Mesothelial cell of epicardium (in vitro differentiated cells): ENCODE data around the gene DPP3. TPM values are rescaled to one million over a fixed set of nuclear protein-coding genes. Genes with fewer than 3 reads are reported as not detected.
"Not testable (repeated sequence)": the region's sequence is repeated elsewhere in the genome, so short reads cannot be mapped to it uniquely, and the experiment has no call there.

Experiments
- DNase-seq, 2 experiments: peaks; one replicate each; pipeline ENCODE4 v3.0.0; 2021; ENCODE audit warnings: low spot score in 2 of 2; ENCODE audit not compliant: unreplicated experiment in 2 of 2
- H3K27ac Mint-ChIP-seq: 2 replicates; pipeline ENCODE4 v1.8.0; 2021; ENCODE audit warnings: mixed read lengths
- H3K27me3 Mint-ChIP-seq: 2 replicates; pipeline ENCODE4 v1.8.0; 2021; ENCODE audit warnings: low read depth, mixed read lengths
- H3K36me3 Mint-ChIP-seq: 2 replicates; pipeline ENCODE4 v1.8.0; 2021; ENCODE audit warnings: mixed read lengths
- H3K4me1 Mint-ChIP-seq: 2 replicates; pipeline ENCODE4 v1.8.0; 2021; ENCODE audit warnings: mixed read lengths
- H3K4me3 Mint-ChIP-seq: 2 replicates; pipeline ENCODE4 v1.8.0; 2021; ENCODE audit warnings: mild to moderate bottlenecking, moderate library complexity, mixed read lengths
- H3K9me3 Mint-ChIP-seq: 2 replicates; pipeline ENCODE4 v1.8.0; 2021; ENCODE audit warnings: mixed read lengths
- CTCF ChIP-seq: fragments of 200-600 bp; sonication (generic); IDR thresholded peaks from one replicate; pipeline ENCODE4 v1.5.0; 2021; ENCODE audit warnings: antibody characterized with exemption; ENCODE audit not compliant: unreplicated experiment
- total RNA-seq: library from RNA; stranded (reverse); gene quantifications from 3 replicates; pipeline ENCODE4 v1.2.1, GENCODE V29; 2021

DPP3 gene
- total RNA-seq, 1 donor from 2014 or later, result 42.9 TPM

- Mint-ChIP-seq H3K27me3 (no peaks in the 10 kb centered on the region), H3K4me1 (no peaks in the 10 kb centered on the region), H3K9me3 (no peaks in the 10 kb centered on the region), H3K4me3 (no peak overlapping the region), H3K36me3 (peaks cover 16% of the 10 kb centered on the region), H3K27ac (no peak overlapping the region)
- no peak for DNase-seq
- TF ChIP-seq CTCF, result no peak
Measured at GRCh38 chr11:66530927-66531709, 50.9 kb downstream of the DPP3 start.

- no peak for TF ChIP-seq CTCF
- Mint-ChIP-seq H3K27ac (no peak overlapping the region), H3K36me3 (peaks cover 15% of the 10 kb centered on the region), H3K4me3 (no peak overlapping the region), H3K9me3 (no peaks in the 10 kb centered on the region), H3K4me1 (no peaks in the 10 kb centered on the region), H3K27me3 (no peaks in the 10 kb centered on the region)
- no peak for DNase-seq
Measured at GRCh38 chr11:66531841-66532240, 51.6 kb downstream of the DPP3 start.

- no peak for TF ChIP-seq CTCF
- peaks cover 18% of the 10 kb centered on the region for H3K36me3 Mint-ChIP-seq
Measured at GRCh38 chr11:66532784-66533183, 52.5 kb downstream of the DPP3 start.

GRCh38 chr11:66539170-66539869 lies 59.1 kb downstream of the DPP3 start:
- no peak for DNase-seq
- Mint-ChIP-seq H3K4me3 (no peak overlapping the region), H3K4me1 (peaks cover 5% of the 10 kb centered on the region), H3K9me3 (no peaks in the 10 kb centered on the region), H3K36me3 (peaks cover 33% of the 10 kb centered on the region), H3K27me3 (no peaks in the 10 kb centered on the region), H3K27ac (no peak overlapping the region)
- TF ChIP-seq CTCF, result no peak

More at GRCh38 chr11:66532784-66533183, 52.5 kb downstream of the DPP3 start:
- DNase-seq, result no peak
- no peak overlapping the region for H3K27ac Mint-ChIP-seq
- H3K4me1 Mint-ChIP-seq, result no peaks in the 10 kb centered on the region
- no peaks in the 10 kb centered on the region for H3K27me3 Mint-ChIP-seq
- no peak overlapping the region for H3K4me3 Mint-ChIP-seq
- no peaks in the 10 kb centered on the region for H3K9me3 Mint-ChIP-seq

- H3K27ac Mint-ChIP-seq, result no peak overlapping the region
- TF ChIP-seq CTCF, result no peak
- no peaks in the 10 kb centered on the region for H3K27me3 Mint-ChIP-seq
- no peak overlapping the region for H3K4me3 Mint-ChIP-seq
- DNase-seq, result no peak
- peaks cover 5% of the 10 kb centered on the region for H3K4me1 Mint-ChIP-seq
- H3K9me3 Mint-ChIP-seq, result no peaks in the 10 kb centered on the region
- H3K36me3 Mint-ChIP-seq, result peaks cover 33% of the 10 kb centered on the region
Measured at GRCh38 chr11:66539870-66540213, 59.6 kb downstream of the DPP3 start.

GRCh38 chr11:66540598-66540997 lies 60.4 kb downstream of the DPP3 start:
- H3K27ac Mint-ChIP-seq, H3K4me1 Mint-ChIP-seq, H3K27me3 Mint-ChIP-seq, H3K9me3 Mint-ChIP-seq, H3K4me3 Mint-ChIP-seq, DNase-seq: not testable (repeated sequence)
- peaks cover 29% of the 10 kb centered on the region for H3K36me3 Mint-ChIP-seq
